Cerebellar cortex (tissue), 1 donor: ENCODE measurements around the gene EEF2K.
"Not testable (repeated sequence)": the region's sequence is repeated elsewhere in the genome, so short reads cannot be mapped to it uniquely, and the experiment has no call there.

ENCODE experiments used
- DNase-seq: peaks from one replicate; pipeline ENCODE4 v3.0.0-alpha.2; 2015; ENCODE audit warnings: low spot score

EEF2K gene

DNA sequence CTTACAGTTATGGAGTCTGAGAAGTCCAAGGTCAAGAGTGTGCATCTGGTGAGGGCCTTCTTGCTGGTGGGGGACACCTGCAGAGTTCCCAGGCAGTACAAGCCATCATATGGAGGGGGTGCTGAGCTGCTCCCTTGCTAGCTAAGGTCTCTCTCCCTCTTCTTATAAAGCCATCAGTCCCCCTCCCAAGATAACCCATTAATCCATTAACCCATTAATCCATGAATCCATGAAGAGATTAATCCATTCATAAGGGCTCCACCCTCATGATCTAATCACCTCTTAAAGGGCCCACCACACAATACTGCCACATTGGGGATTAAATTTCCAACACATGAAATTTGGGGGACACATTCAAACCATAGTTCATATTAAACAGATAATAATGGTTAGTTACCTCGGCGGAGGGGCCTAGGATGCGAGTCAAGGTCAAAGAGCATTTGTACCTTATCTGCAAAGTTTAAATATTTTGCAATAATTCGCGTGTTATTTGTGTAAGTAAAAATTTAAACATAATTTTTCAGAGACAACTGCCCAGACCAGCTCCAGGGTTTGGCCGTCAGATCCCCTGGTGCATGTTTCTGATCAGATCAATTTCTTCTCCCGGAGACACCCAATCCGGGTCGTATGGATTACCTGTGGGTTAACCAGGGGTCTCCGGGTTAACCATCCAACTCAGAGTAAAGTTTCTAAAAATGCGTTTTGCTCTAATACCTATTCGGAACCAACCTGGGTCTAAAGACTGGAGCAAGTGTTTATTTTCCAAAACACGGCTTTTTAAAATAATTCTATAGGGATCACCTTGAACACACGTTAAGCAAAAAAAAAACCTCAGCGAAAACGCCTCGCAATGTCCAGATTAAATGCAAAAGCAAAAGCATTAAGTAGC, 90.4 kb downstream of the EEF2K start:
- peak; percentile 33 for DNase-seq

DNA sequence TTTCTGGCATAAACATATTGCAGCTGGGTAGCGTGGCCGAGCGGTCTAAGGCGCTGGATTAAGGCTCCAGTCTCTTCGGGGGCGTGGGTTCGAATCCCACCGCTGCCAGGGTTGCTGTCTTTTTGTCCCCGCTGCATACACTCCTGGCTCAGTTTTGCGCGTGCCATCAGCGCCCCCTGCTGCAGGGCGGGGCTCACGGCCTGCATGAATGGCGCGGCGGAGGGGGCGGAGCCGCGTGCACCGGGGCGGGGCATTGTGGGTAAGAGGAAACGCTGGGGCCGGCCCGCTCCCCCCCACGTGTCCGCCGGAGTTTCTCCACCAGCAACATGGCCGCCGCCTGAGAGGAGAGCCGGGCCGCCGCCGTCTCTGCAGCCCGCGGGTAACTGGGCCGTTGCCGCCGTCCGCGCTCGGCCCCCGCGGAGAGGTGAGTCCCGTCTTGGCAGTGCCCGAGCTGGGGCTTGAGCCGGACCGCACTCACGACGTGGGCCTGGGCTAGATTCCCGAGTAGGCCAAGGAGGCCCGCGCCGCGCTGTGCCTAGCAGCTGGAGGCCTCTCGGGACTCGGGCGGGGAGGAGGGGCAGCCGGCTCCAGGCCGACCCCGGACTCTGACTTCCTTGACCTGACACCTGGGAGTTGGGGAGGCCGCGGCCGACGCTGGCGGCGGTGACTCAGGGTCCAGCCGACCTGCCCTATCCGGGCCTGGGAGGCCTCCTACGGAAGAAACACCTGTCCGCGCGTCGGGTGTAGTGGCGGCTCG, 91.2 kb downstream of the EEF2K start, which contains the start of gene POLR3E:
TSS of gene POLR3E (plus strand) at position 296 of the 757 bp plus-strand sequence. CDS start 5,560 bp downstream, outside the sequence.
- DNase-seq, result peak; percentile 97

DNA sequence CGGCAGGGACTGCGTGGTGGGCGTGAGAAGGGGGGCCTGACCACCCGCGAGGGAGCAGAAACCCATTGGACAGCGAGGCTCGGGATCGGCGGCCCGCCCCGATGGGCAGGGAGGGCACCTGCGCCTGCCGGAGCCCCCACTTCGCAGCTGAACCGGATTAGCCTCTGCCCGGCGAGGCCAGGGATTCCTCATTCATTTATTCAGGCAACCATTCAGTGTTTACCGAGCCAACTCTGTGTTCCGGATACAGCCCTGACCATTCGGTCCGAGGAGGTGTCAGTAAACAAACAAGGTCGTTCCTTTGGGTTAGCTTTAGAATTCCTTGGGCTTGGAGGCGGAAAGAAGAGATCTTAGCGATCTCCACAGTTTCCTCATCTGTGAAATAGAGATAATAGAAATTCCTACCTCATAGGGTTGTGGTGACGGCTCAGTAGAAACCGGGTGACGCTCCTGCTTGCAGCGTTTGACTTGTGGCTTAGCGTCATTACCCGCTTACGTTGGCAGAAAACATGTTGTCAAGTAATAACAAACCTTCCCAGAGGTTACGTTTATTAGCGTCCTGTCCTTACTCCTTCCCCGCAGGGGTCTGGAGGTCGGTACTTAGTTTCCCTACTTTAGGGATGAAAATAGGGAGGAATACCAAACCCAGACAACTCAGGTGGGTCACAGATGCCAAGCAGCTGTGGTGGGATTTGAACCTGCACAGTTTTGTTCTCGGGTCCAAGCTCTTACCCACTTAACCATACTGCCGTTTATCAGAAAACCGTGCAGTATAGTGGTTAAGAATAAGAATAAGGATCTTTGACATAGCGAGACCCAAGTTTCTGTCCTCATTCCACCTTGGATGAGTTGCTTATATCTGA, 92.0 kb downstream of the EEF2K start:
- peak; percentile 95 for DNase-seq

DNA sequence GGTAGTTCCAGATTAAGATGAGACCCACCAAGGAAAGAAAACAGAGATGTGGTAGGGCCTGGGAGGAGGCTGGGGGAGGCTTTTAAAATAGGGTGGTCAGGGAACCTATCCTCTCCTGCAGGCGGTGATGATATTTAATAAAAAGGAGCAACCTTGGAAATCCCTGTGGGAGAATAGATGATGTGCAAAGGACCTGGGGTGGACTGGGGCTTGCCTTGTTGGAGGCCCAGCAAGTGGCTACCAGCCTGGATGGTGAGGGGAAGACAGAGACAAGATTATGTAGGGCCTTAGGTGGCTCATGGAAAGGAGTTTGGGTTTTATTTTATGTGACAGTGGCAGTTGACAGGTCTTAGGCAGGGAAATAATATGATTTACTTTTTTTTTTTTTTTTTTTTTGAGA, 93.0 kb downstream of the EEF2K start:
- DNase-seq, result no peak

DNA sequence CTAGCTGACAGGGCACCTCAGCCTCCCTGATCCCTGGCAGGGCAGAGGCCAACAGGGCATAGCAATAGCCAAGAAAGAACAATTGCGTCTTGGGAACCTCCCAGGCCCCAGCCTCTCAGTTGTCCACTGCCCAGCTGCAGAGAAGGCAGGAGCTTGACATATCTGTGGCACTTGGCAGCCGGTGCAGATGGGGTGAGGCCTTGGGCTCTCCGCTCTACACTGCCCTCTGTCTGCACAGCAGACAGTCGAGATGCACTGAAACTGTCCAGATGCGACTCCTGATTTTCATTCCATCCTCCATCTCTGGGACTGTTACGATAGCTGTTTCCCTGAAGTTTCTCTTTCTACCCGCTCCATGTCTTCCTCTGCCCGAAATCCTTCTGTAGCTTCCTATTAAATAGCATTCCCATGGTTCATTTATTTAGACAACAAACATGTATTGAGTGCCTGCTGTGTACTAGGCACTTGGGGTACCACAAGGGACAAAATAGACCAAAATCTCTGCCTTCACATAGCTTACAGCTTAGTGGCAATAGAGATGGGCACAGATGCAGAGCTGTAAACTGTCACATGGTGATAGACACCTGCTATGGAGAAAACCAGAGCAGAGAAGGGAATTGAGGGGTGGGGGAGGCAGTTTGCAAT, 94.5 kb downstream of the EEF2K start:
- peak; percentile 58 for DNase-seq

DNA sequence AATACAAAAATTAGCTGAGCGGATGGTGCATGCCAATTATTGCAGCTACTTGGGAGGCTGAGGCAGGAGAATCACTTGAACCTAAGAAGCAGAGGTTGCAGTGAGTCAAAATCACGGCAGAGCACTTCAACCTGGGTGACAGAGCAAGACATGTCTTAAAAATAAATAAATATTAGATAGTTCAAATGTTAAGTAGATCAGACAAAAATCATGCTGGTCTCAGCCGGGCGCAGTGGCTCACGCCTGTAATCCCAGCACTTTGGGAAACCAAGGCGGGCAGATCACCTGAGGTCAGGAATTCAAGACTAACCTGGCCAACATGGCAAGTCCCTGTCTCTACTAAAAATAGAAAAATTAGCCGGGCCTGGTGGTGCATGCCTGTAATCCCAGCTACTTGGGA, 95.3 kb downstream of the EEF2K start:
- DNase-seq, result not testable (repeated sequence)

DNA sequence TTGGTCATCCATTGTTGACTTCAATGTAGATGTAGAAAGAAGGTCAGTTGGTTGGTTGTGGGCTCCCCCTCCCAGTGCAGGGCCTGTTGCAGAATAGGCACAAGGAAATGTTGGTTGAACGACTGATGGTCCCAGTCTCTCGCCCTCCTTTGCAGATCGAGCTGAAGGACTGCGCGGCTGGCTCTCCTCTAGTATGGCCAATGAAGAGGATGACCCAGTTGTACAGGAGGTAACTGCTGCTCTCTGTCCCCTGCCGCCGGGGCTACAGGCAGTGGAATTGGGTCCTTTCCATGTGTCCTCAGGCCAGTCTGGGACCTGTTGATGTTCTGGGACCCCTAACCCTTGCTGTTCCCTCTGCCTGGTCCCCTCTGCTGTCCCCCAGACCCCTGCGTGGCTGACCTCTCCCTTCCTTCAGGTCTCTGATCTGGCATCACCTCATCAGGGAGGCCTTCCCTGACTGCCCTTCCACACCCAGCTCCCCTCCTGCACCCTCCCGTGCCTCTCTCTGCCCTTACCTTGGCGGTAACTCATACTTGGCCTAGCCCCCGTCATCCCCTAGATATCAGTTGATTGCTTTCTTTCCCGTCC, 96.8 kb downstream of the EEF2K start:
- DNase-seq, result no peak

DNA sequence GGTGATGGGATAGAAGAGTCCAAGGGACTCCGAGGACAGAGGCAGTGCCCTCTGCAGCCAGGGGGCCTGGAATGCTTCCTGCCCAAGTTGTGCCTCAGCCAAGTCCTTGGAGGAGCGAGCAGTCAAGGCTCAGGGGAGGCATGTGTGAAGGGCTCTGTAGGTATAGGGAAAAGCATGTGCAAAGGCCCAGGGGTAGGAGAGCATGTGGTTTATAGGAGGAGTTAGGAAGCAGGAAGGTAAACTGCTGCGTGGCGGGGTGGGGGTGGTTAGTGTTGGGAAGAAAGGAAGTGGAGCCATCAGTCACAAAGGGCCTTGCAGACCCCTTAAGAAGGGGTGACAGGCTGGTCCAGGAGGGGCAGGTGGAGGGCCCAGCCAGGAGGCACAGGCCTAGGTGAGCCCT, 98.3 kb downstream of the EEF2K start:
- no peak for DNase-seq

DNA sequence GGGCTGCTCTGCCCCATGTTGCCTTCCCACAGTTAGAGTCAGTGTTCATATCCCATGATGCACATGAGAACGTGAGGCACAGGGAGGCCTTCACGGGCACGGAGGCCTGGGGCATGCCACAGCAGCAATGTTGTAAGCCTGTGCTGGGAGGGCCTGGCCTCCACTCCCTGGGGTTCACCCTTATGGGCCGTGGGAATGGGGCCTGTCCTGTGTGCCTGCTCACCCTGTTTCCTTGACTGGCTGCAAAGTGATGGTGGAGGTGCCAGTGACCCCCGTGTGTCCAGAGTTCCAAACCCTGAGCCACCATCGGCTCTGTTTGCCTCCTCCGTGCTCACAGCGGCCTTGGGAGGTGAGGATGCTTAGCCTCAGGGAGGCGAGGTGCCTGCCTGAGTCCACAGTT, 100.7 kb downstream of the EEF2K start:
- no peak for DNase-seq

DNA sequence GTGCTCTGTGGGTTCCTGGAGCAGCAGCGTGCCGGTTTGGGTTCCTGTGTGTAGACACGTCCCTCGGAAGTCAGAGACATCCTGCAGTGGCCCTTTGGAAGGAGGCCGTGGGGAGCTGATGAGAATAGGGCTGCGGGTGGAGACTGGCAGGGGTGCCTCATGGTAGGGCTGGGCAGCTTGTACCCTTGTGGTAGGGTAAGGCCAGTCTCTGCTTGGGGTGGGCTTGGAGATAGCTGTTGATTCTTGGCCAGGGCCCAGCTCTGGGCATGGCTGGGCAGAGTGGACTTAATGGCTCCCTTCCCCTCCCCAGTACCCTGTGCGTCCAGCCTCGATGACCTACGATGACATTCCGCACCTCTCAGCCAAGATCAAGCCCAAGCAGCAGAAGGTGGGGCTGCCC, 101.8 kb downstream of the EEF2K start:
- no peak for DNase-seq

DNA sequence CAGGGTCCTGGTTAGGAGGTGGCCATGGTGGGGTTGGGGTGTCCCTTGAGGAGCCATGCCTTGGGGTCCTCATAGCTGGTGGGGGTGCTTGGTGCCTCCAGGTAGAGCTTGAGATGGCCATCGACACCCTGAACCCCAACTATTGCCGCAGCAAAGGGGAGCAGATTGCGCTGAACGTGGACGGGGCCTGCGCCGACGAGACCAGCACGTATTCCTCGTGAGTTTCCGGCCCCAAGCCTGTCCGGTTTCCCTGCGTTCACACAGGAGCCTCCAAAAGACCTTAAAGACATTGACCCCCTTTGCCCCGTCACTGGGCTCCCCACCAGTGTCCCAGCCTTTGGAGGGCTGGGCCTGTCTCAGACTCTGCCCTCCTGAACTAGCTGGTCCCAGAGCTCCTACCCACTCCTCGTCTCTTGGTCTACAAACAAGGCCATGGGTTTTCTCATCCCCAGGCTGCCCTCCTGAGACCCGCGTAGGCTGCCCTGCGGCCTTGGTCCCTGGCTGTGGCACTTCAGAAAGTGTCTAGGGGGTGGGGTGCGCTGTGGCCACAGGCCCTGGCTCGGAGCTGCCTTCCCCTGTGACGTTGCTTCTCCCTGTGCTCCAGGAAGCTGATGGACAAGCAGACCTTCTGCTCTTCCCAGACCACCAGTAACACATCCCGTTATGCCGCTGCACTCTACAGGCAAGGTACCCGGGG, 102.9 kb downstream of the EEF2K start:
- DNase-seq, result no peak

DNA sequence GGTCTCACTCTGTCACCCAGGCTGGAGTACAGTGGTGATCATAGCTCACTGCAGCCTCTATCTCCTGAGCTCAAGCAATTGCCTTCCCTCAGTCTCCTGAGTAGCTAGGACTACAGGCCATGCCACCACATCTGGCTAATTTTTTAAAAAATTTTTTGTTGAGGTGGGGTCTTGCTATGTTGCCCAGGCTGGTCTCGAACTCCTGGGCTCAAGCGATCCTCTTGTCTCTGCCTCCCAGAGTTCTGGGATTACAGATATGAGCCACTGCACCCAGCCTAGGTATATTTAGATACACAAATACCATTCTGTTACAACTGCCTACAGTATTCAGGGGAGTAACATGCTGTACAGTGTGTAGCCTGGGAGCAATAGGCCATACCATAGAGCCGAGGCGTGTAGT, 105.4 kb downstream of the EEF2K start:
- no peak for DNase-seq

DNA sequence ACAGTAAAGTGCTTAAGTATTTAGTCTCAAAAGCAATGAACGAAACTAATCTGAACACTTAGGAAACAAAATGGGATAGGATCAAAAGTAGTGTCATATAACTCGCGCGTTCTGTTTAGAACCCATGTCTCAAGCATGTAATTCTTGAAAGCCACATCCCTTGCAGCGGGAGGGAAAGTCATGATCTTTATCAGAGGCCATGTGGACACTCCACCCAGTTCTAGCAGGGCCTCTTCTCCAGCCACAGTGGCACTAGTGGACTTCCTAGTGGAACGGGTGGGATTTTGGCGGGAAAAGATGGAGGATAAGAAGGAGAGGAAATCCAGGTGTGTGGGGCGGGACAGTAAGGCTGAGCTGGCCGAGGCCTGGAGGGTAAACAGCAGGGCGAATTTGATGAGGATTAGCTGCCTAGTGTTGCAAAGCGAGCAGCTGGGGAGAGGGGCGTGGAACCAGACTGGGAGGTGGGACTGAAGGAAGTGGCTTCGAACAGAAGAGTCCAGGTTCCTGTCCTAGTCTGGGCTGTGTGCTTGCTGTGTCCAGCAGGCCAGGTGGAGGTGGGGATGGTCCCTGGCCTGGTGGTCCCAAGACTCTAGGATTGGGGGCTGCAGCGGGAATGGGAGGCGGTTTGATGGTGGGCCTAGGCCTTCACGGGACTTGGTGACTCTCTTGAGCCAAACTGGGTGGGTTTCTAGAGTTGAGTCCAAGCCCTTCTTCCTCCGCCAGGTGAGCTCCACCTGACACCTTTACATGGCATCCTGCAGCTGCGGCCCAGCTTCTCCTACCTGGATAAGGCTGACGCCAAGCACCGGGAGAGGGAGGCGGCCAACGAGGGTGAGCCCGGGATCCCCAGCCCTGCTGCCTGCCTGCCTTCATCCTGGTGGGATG, 107.1 kb downstream of the EEF2K start:
- DNase-seq, result no peak

DNA sequence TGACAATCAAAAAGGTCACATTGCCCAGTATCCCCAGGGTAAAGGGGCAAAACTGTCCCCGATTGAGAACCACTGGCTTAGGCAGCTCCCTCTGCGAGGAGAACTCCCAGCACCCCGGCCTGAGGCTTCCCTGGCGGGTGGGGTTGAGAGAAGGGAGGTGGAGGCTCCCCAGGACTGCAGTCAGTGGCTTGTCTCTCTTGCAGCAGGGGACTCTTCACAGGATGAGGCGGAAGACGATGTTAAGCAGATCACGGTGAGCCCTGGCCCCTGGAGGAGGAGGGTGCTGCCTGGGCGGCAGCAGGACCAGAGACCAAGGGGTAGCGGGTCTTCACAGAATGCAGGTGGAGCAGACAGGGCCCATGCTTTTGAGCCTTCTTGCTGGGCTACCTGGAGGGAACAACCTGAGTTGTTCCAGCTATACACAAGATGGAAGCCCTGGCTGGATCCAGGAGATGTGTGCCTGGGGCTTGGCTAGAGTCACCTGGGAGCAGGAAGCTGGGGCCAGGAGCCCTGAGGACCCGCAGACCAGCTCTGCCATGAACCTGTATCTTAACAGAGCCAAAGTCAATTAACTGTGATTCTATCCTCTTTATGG, 107.9 kb downstream of the EEF2K start:
- no peak for DNase-seq

DNA sequence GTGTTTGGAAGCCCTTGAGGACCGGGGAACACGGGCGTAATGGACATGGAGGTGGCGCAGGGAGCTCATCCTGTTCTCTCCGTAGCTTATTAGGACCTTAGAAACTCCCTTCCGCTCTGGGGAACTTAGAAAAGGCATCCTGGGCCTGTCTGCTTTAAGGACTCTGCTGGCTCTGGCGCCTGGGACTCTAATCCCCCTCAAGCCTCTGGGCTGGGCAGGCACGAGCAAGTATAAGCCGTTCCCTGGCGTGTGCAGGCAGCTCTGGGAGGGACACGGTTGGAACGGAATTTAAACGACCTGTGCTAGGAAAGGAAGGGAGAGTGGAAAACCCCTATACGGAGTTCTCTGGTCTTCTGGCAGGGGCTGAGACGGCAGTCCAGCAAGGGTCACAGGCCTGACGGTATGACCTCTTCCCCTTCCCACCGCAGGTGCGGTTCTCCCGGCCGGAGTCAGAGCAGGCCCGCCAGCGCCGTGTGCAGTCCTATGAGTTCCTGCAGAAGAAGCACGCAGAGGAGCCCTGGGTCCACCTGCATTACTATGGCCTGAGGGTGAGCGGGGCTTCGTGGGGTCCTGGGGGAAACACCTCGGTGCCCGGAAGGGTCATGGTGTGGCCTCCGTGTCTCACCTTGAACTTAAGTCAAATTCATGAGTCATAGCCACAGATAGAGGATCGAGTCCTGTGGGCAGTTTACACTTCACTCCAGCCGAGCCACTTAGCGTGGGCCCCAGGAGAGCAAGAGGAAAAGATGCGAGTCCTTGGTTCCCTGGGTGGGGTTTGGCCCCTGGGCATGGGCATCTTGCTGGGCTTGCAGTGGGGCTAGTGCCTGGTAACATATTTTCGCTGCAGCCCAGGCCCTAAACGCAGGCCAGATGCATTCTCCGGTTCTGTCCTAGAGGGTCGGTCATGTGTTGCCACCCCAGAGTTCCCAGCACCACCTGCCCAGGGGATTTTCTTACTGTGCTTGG, 108.9 kb downstream of the EEF2K start:
- DNase-seq, result no peak

DNA sequence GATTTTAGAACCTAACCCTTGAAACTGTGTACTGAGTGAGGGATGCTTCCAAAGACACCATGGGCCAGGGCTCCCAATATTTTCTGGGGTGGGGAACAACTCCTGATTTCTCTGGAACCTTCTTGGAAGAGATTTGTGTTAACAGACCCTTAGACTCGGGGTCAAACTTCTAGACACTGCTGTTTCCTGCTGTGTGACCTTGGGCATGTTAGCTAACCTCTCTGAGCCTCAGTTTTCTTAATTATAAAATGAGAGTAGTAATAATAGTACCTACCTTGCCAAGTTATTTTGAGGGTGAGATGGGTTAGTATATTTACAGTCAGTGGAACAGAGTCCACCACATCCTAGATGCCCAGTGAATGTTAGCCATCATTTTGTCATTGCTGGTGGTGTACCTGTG, 109.9 kb downstream of the EEF2K start:
- DNase-seq, result no peak

DNA sequence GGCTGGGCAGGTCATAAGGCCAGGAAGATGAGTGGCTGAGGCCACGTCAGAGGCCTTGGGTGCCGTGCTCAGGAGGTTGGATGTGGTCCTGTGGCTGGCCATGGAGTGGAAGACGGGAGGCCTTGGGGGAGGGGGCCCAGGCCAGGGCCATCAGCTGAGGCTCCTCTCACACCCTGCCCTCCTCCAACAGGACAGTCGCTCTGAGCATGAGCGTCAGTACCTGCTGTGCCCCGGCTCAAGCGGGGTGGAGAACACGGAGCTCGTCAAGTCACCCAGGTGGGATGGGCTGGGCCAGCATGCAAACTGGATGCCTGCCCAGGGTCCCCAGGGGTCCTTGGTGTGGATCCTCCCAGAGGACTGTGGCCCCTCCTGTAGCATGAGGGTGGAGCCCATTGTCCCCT, 110.3 kb downstream of the EEF2K start:
- DNase-seq, result no peak

DNA sequence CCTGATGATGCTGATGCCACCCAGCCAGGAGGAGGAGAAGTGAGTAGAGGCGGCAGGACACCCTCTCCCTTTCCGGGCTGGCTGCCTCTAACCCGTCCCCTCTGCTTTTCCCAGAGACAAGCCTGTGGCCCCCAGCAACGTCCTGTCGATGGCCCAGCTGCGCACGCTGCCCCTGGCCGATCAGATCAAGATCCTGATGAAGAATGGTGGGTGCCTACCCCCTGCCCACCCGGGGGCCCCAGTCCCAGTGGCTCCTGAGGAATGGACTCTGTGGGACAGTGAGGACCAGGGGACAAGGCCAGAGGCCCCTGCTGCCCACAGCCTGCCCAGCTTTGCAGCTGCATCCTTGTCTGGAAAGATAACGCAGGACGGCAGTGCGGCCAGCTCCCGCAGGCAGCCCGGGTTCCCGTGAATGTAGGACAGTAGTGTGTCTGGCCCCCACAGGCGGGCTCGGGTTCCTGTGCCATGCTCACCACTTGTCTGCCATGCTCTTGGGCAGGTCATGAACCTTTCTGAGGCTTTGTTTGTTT, 111.0 kb downstream of the EEF2K start:
- DNase-seq, result no peak
